Measurements from ENCODE around the gene PEX13.

The PEX13 gene

GRCh38 chr2:61089797-61090196 lies 72.3 kb downstream of the PEX13 start:
- no peak for FAIRE-seq

- FAIRE-seq: no peak
These were observed 72.9 kb downstream of the PEX13 start for GRCh38 chr2:61090386-61090921.

GRCh38 chr2:61091485-61091884 lies 74.0 kb downstream of the PEX13 start:
- FAIRE-seq: no peak

- FAIRE-seq: no peak
These were observed 78.9 kb downstream of the PEX13 start for GRCh38 chr2:61096438-61096837.

- FAIRE-seq: no peak
These were observed 83.3 kb downstream of the PEX13 start for GRCh38 chr2:61100801-61101200.
